K562 (cell line): ENCODE results near the gene MYO1D. TPM values are rescaled to one million over a fixed set of nuclear protein-coding genes. Genes with fewer than 3 reads are reported as not detected.

ENCODE experiments used
- CHCHD3 ChIP-seq: fragments of 250-450 bp; sonication (Bioruptor Pico); IDR thresholded peaks from 2 replicates; pipeline ENCODE4 v2.1.2; 2022; ENCODE audit warnings: mild to moderate bottlenecking
- EP400 ChIP-seq: fragments of 450-650 bp; IDR thresholded peaks from 2 replicates; pipeline ENCODE4 v1.6.1; 2017; ENCODE audit warnings: antibody characterized with exemption, mild to moderate bottlenecking, moderate library complexity
- NR4A1 ChIP-seq, 2 experiments: fragments of 250-450 bp in 1 of 2; fragments of 450-650 bp in 1 of 2; sonication (Bioruptor Pico) in 1 of 2; IDR thresholded peaks; 2 replicates each; pipeline versions ENCODE4 v1.4.0 to v1.6.1; 2016 to 2020; ENCODE audit warnings: mild to moderate bottlenecking in 2 of 2, missing compliant biosample characterization in 1 of 2, missing genetic modification characterization in 1 of 2, moderate library complexity in 1 of 2
- PKNOX1 ChIP-seq: fragments of 450-650 bp; IDR thresholded peaks from 2 replicates; pipeline ENCODE4 v1.6.1; 2016
- TAF15 ChIP-seq: fragments of 200-400 bp; formaldehyde crosslinking; IDR thresholded peaks from 2 replicates; pipeline ENCODE4 v1.6.1; 2017; ENCODE audit warnings: mild to moderate bottlenecking, low read depth, low read length, moderate library complexity
- THAP12 ChIP-seq: fragments of 250-450 bp; sonication (Bioruptor Pico); IDR thresholded peaks from 2 replicates; pipeline ENCODE4 v1.9.0; 2021; ENCODE audit warnings: mild to moderate bottlenecking, inconsistent platforms
- TOE1 ChIP-seq, 2 experiments: fragments of 450-650 bp in 1 of 2; sonication (generic) in 1 of 2; formaldehyde crosslinking in 1 of 2; IDR thresholded peaks; 2 replicates each; pipeline versions ENCODE4 v1.7.1 to v1.8.0; 2016 to 2022; ENCODE audit warnings: borderline replicate concordance in 2 of 2, mild to moderate bottlenecking in 2 of 2, antibody characterized with exemption in 1 of 2, inconsistent platforms in 1 of 2, low read depth in 1 of 2, missing genetic modification reagents in 1 of 2, moderate library complexity in 1 of 2
- ZEB2 ChIP-seq: fragments of 450-650 bp; IDR thresholded peaks from 2 replicates; pipeline ENCODE4 v1.6.1; 2016
- ZNF592 ChIP-seq: fragments of 450-650 bp; IDR thresholded peaks from 2 replicates; pipeline ENCODE4 v1.6.1; 2017; ENCODE audit warnings: antibody characterized with exemption, mild to moderate bottlenecking
- ZNF699 ChIP-seq: fragments of 250-450 bp; sonication (Bioruptor Pico); IDR thresholded peaks from 2 replicates; pipeline ENCODE4 v1.8.0; 2021; ENCODE audit warnings: mild to moderate bottlenecking, moderate library complexity; ENCODE audit not compliant: insufficient replicate concordance
- polyA plus RNA-seq, 8 experiments: library from polyadenylated mRNA; depleted of rRNA in 4 of 8; stranded (reverse) in 5 of 8; unstranded in 3 of 8; fragments of >200 nt; fragmentation: Nextera tagmentation in 2 of 8; fragmentation: Illumina TruSeq in 1 of 8; extraction: Ambion mirVana in 2 of 8; extraction: Trizol in 1 of 8; gene quantifications; 2 replicates each; pipeline versions ENCODE4 v1.2.1 to v1.2.3, GENCODE V29; 2011 to 2014; ENCODE audit warnings: inconsistent platforms in 1 of 8, missing spikeins in 1 of 8
- total RNA-seq, 7 experiments: library from RNA; depleted of rRNA in 6 of 7; stranded (reverse); fragments of >200 nt in 6 of 7; fragmentation: Illumina TruSeq in 2 of 7; extraction: Trizol in 2 of 7; gene quantifications; 2 replicates each; pipeline versions ENCODE4 v1.2.1 to v1.2.3, GENCODE V29; 2011 to 2021; ENCODE audit warnings: low replicate concordance in 1 of 7

The MYO1D gene
- total and polyA plus RNA-seq, 9 of the 15 experiments (the other 6 are each of a cell fraction or from before 2014, with no cell fraction given), result 2.1 to 71.2 (median 45.4) TPM

GRCh38 chr17:32899236-32900013, 22.5 kb upstream of the MYO1D start (continued):
- no peak for TF ChIP-seq ZNF699 (CRISPR knock-in tag)
- TF ChIP-seq NR4A1 (CRISPR knock-in tag; IDR thresholded peaks at IDR 0.05), result no peak
- no peak for TF ChIP-seq NR4A1 (tag; IDR thresholded peaks at IDR 0.05)
- no peak for TF ChIP-seq TAF15
- TF ChIP-seq CHCHD3 (CRISPR knock-in tag), result no peak
- no peak for TF ChIP-seq THAP12 (CRISPR knock-in tag)
- TF ChIP-seq TOE1 (IDR thresholded peaks at IDR 0.05; ENCODE audit: borderline replicate concordance), result no peak
- TF ChIP-seq TOE1 (CRISPR knock-in tag; IDR thresholded peaks at IDR 0.05; ENCODE audit: borderline replicate concordance, low read depth), result no peak
- no peak for TF ChIP-seq ZNF592
- peak; percentile 26 for TF ChIP-seq EP400
- no peak for TF ChIP-seq ZEB2
- peak; percentile 64 for TF ChIP-seq PKNOX1
